ENCODE measurements around the gene GCLC. TPM values are rescaled to one million over a fixed set of nuclear protein-coding genes. Genes with fewer than 3 reads are reported as not detected.
A peak's percentile ranks its signal among the peaks of the same experiment; 100 is the strongest.

The GCLC gene
- total and polyA plus RNA-seq, 7 donors = 4.7 to 31.9 (median 17.9) TPM

DNA sequence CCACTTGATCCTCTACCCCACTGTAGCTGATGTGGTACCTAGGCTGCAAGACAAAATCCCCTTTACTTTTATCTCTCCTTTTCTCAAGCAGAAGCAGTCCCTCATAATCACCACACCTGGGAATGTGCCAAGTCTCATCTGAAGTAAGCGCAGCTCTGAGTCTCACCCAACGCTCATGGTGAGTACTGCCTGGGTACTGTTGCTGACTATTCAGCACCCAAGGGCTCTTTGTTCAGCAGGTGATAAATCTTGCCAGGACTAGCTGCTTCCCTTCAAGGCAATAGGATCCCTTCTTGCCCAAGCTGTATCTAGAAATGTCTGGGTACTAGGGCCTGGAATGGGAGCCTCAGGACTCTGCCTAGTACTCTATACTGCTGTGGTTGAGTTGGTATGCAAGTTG, 70.9 kb downstream of the GCLC start:
- intact Hi-C loops (cut with DNase I) = no loop called here
- Histone ChIP-seq H3K36me3 (ENCODE audit: insufficient read depth in 1 of 2, low read depth in 1 of 2) (no peaks in the 10 kb centered on the region), H3K27me3 (ENCODE audit: insufficient read depth in 3 of 3, low read length in 2 of 3) (no peaks in the 10 kb centered on the region), H3K4me3 (no peak overlapping the region), H3K9me3 (no peaks in the 10 kb centered on the region), H3K27ac (no peak overlapping the region), H3K4me1 (no peaks in the 10 kb centered on the region)
- DNase-seq = no peak
- TF ChIP-seq, protein P1, sequence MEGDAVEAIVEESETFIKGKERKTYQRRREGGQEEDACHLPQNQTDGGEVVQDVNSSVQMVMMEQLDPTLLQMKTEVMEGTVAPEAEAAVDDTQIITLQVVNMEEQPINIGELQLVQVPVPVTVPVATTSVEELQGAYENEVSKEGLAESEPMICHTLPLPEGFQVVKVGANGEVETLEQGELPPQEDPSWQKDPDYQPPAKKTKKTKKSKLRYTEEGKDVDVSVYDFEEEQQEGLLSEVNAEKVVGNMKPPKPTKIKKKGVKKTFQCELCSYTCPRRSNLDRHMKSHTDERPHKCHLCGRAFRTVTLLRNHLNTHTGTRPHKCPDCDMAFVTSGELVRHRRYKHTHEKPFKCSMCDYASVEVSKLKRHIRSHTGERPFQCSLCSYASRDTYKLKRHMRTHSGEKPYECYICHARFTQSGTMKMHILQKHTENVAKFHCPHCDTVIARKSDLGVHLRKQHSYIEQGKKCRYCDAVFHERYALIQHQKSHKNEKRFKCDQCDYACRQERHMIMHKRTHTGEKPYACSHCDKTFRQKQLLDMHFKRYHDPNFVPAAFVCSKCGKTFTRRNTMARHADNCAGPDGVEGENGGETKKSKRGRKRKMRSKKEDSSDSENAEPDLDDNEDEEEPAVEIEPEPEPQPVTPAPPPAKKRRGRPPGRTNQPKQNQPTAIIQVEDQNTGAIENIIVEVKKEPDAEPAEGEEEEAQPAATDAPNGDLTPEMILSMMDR (IDR thresholded peaks at IDR 0.05) = no peak
- WGBS, 3 donors = 86 to 100% (median 95%) methylated on average over 2 of the region's 2 CpGs
- ATAC-seq = no peak

DNA sequence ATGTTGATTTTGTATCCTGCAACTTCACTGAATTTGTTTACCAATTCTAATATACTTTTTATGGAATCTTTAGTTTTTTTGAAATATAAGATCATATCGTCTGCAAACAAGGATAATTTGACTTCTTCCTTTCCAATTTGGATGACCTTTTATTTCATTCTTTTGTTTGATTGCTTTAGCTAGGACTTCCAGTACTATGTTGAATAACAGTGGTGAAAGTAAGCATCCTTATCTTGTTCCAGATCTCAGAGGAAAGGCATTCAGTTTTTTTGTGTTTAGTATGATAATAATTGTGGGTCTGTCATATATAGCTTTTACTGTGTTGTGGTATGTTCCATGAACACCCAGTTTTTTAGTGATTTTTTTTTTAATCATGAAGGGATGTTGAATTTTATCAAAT, 75.7 kb downstream of the GCLC start:
- no peaks in the 10 kb centered on the region for H3K9me3 ChIP-seq
- no peaks in the 10 kb centered on the region for H3K36me3 ChIP-seq (ENCODE audit: insufficient read depth in 1 of 2, low read depth in 1 of 2)
- H3K4me3 ChIP-seq = no peak overlapping the region
- ATAC-seq (no peak), DNase-seq (no peak)
- H3K27me3 ChIP-seq (ENCODE audit: insufficient read depth in 3 of 3, low read length in 2 of 3) = no peaks in the 10 kb centered on the region
- WGBS, 3 donors = 59 to 64% (median 63%) methylated on average over 1 of the region's 1 CpG
- no peaks in the 10 kb centered on the region for H3K4me1 ChIP-seq
- intact Hi-C loops (cut with DNase I) = no loop called here
- TF ChIP-seq, protein P1 (IDR thresholded peaks at IDR 0.05) = no peak
- no peak overlapping the region for H3K27ac ChIP-seq

DNA sequence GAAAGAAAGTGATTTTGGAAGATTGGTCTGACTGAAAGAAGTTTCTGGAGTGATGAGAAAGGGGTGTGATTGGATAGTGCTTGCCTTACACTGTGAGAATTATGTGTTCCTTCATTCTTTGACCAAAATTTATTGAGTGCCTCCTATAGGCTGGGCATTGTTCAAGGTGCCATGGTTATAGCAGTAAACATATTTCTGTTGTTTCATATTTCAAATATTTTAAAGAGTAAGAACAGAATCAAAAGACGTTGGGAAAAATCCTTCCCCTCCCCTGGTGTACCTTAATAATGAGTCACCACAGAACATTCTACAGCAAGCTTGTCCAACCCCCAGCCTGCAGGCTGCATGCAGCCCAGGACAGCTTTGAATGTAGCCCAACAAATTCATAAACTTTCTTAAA, 78.6 kb downstream of the GCLC start:
- WGBS, 3 donors = 34 to 46% (median 44%) methylated on average over 1 of the region's 1 CpG
- intact Hi-C loops (cut with DNase I) = no loop called here

DNA sequence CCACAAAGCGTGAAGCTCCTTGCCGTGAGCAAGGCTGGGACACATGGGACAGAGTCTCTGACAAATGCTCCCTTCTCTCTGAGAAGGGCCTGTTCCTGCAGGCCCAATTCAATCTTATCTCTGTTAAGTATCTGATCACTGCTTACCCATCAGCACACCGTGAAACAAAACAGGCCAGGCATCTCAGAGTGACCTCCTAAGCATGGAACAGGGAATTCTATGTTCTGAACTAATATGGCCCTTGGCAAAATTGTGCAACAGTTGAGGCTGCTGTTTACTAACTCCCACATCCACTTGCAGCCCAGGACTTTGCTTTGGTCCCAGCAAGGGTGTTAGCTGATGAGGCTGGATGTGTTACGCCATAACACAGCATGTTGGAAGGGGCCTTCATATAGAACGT, 79.2 kb downstream of the GCLC start:
- Histone ChIP-seq H3K4me1 (no peaks in the 10 kb centered on the region), H3K9me3 (no peaks in the 10 kb centered on the region), H3K27me3 (ENCODE audit: insufficient read depth in 3 of 3, low read length in 2 of 3) (no peaks in the 10 kb centered on the region), H3K27ac (no peak overlapping the region), H3K4me3 (no peak overlapping the region), H3K36me3 (ENCODE audit: insufficient read depth in 1 of 2, low read depth in 1 of 2) (no peaks in the 10 kb centered on the region)
- DNase-seq = no peak
- no peak for ATAC-seq
- TF ChIP-seq, protein P1 (IDR thresholded peaks at IDR 0.05) = no peak
- WGBS, 3 donors = 79 to 87% (median 85%) methylated on average over 5 of the region's 5 CpGs
- intact Hi-C loops (cut with DNase I) = no loop called here

More for the DNA sequence above, 78.6 kb downstream of the GCLC start:
- ATAC-seq = no peak
- TF ChIP-seq, protein P1 (IDR thresholded peaks at IDR 0.05) = no peak
- DNase-seq = no peak
- H3K4me1 ChIP-seq = no peaks in the 10 kb centered on the region
- no peaks in the 10 kb centered on the region for H3K27me3 ChIP-seq (ENCODE audit: insufficient read depth in 3 of 3, low read length in 2 of 3)
- H3K9me3 ChIP-seq = no peaks in the 10 kb centered on the region
- H3K27ac ChIP-seq = no peak overlapping the region
- no peaks in the 10 kb centered on the region for H3K36me3 ChIP-seq (ENCODE audit: insufficient read depth in 1 of 2, low read depth in 1 of 2)
- H3K4me3 ChIP-seq = no peak overlapping the region

DNA sequence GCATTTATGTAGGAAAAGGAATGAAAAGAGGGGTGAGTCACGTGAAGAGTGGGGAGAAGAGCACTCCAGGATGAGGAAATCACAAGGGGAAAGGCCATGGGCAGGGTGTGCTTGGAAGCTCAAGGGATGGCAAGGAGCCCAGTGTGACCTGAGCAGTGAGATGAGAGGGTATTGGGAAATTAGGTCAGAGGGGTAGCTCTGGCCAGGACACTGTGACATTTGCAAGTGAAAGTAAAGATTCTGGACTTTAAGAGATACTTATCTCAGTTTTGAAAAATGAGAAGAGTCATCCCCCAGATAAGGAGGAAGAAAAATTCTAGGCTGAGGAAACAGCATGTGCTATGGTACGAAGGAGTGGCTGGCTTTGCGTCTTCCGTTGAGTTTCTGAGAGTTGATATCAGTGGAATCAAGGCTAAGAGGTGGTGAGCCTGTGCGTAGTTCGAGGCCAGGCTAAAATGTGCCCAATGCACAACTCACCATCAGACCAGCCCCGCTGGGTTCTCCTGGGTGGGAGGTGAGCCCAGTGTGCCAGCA, 79.9 kb downstream of the GCLC start:
- Histone ChIP-seq H3K36me3 (ENCODE audit: insufficient read depth in 1 of 2, low read depth in 1 of 2) (no peaks in the 10 kb centered on the region), H3K9me3 (no peaks in the 10 kb centered on the region), H3K4me3 (no peak overlapping the region), H3K27ac (no peak overlapping the region), H3K4me1 (no peaks in the 10 kb centered on the region), H3K27me3 (ENCODE audit: insufficient read depth in 3 of 3, low read length in 2 of 3) (no peaks in the 10 kb centered on the region)
- 77 to 86% (median 83%) methylated on average over 7 of the region's 7 CpGs for WGBS, 3 donors
- TF ChIP-seq, protein P1 (IDR thresholded peaks at IDR 0.05) = no peak
- peak; percentile 52 to 63 for DNase-seq
- ATAC-seq = peak in 2 of 4 donors; percentile 44 to 57
- intact Hi-C loops (cut with DNase I) = no loop called here
